KMS-11 (cell line): ENCODE data around the gene TCL1A.
A peak's percentile ranks its signal among the peaks of the same experiment; 100 is the strongest.
"Not testable (repeated sequence)": the region's sequence is repeated elsewhere in the genome, so short reads cannot be mapped to it uniquely, and the experiment has no call there.

Experiments
- H2AFZ ChIP-seq: fragments of 200-600 bp; sonication (generic); 2 replicates; pipeline ENCODE4 v1.6.1; 2016; ENCODE audit warnings: antibody characterized with exemption, mixed run types, low read depth
- H3K27ac ChIP-seq: fragments of 200-600 bp; sonication (generic); 2 replicates; pipeline ENCODE4 v1.6.1; 2016; ENCODE audit warnings: mild to moderate bottlenecking, mixed run types
- H3K27me3 ChIP-seq: fragments of 200-600 bp; sonication (generic); 2 replicates; pipeline ENCODE4 v1.6.1; 2017; ENCODE audit warnings: mild to moderate bottlenecking, low read depth, mixed run types, moderate library complexity; ENCODE audit not compliant: insufficient read depth
- H3K36me3 ChIP-seq: fragments of 200-600 bp; sonication (generic); 2 replicates; pipeline ENCODE4 v1.6.1; 2017; ENCODE audit warnings: mild to moderate bottlenecking, mixed run types; ENCODE audit not compliant: insufficient read depth
- H3K4me1 ChIP-seq: fragments of 200-600 bp; sonication (generic); 2 replicates; pipeline ENCODE4 v1.6.1; 2016; ENCODE audit warnings: mild to moderate bottlenecking, low read depth, mixed run types; ENCODE audit not compliant: poor library complexity, severe bottlenecking
- H3K4me2 ChIP-seq: fragments of 200-600 bp; sonication (generic); 2 replicates; pipeline ENCODE4 v1.7.0; 2016; ENCODE audit warnings: mild to moderate bottlenecking, mixed run types
- H3K4me3 ChIP-seq: fragments of 200-600 bp; sonication (generic); IDR thresholded peaks from 2 replicates; pipeline ENCODE4 v1.6.1; 2017; ENCODE audit warnings: low read depth, low read length, mixed read lengths; ENCODE audit not compliant: insufficient read depth
- H3K79me2 ChIP-seq: fragments of 200-600 bp; sonication (generic); 2 replicates; pipeline ENCODE4 v1.6.1; 2016; ENCODE audit warnings: low read depth, mixed run types; ENCODE audit not compliant: insufficient read depth
- H3K9ac ChIP-seq: fragments of 200-600 bp; sonication (generic); 2 replicates; pipeline ENCODE4 v1.6.1; 2016; ENCODE audit warnings: mild to moderate bottlenecking, mixed run types
- H4K20me1 ChIP-seq: fragments of 200-600 bp; sonication (generic); 2 replicates; pipeline ENCODE4 v1.6.1; 2016; ENCODE audit warnings: mild to moderate bottlenecking, mixed run types; ENCODE audit not compliant: insufficient read depth
- CTCF ChIP-seq: fragments of 200-600 bp; sonication (generic); conservative IDR thresholded peaks from 2 replicates; pipeline ENCODE4 v1.6.1; 2017; ENCODE audit warnings: low read depth, mild to moderate bottlenecking, antibody characterized with exemption, low read length, moderate library complexity, mixed read lengths

Gene TCL1A

GRCh38 chr14:95666450-95666849, 47.5 kb downstream of the TCL1A start:
- Histone ChIP-seq H3K27ac (no peak overlapping the region), H3K4me1 (peaks cover 35% of the 10 kb centered on the region), H3K4me3 (no peak overlapping the region), H2AFZ (no peak overlapping the region), H3K4me2 (no peak overlapping the region), H3K9ac (no peak overlapping the region), H4K20me1 (no peaks in the 10 kb centered on the region), H3K79me2 (no peaks in the 10 kb centered on the region), H3K27me3 (no peaks in the 10 kb centered on the region), H3K36me3 (no peaks in the 10 kb centered on the region)
- TF ChIP-seq CTCF, result no peak

GRCh38 chr14:95665530-95665929, 48.4 kb downstream of the TCL1A start:
- H3K4me2 ChIP-seq, H4K20me1 ChIP-seq, H2AFZ ChIP-seq, H3K4me3 ChIP-seq, H3K79me2 ChIP-seq, H3K9ac ChIP-seq, H3K27ac ChIP-seq, H3K27me3 ChIP-seq, H3K36me3 ChIP-seq: not testable (repeated sequence)
- peaks cover 35% of the 10 kb centered on the region for H3K4me1 ChIP-seq

GRCh38 chr14:95664546-95664945, 49.4 kb downstream of the TCL1A start:
- Histone ChIP-seq H3K9ac (no peak overlapping the region), H3K4me2 (no peak overlapping the region), H3K4me3 (no peak overlapping the region), H2AFZ (no peak overlapping the region), H3K36me3 (no peaks in the 10 kb centered on the region), H3K79me2 (no peaks in the 10 kb centered on the region), H3K27ac (no peak overlapping the region), H3K4me1 (peaks cover 35% of the 10 kb centered on the region), H3K27me3 (no peaks in the 10 kb centered on the region), H4K20me1 (no peaks in the 10 kb centered on the region)
- no peak for TF ChIP-seq CTCF

- Histone ChIP-seq H2AFZ (no peak overlapping the region), H3K4me1 (peaks cover 35% of the 10 kb centered on the region), H3K27ac (peak overlapping the region; percentile 97; the same call in 1 of the 2 replicates), H3K36me3 (no peaks in the 10 kb centered on the region), H3K27me3 (no peaks in the 10 kb centered on the region), H4K20me1 (no peaks in the 10 kb centered on the region), H3K4me2 (peak overlapping the region; percentile 95; the same call in 1 of the 2 replicates), H3K4me3 (no peak overlapping the region), H3K79me2 (no peaks in the 10 kb centered on the region), H3K9ac (no peak overlapping the region)
- no peak for TF ChIP-seq CTCF
Observed at GRCh38 chr14:95664066-95664465, 49.9 kb downstream of the TCL1A start.

GRCh38 chr14:95663226-95663797, 50.6 kb downstream of the TCL1A start:
- peaks cover 35% of the 10 kb centered on the region for H3K4me1 ChIP-seq
- peak overlapping the region; percentile 97 for H3K27ac ChIP-seq
- H3K27me3 ChIP-seq, result no peaks in the 10 kb centered on the region
- peak overlapping the region; percentile 81 for H3K9ac ChIP-seq
- H3K4me2 ChIP-seq, result peak overlapping the region; percentile 95
- H3K79me2 ChIP-seq, result no peaks in the 10 kb centered on the region
- no peaks in the 10 kb centered on the region for H3K36me3 ChIP-seq
- H2AFZ ChIP-seq, result peak overlapping the region; percentile 93
- no peaks in the 10 kb centered on the region for H4K20me1 ChIP-seq
- TF ChIP-seq CTCF, result no peak
- no peak overlapping the region for H3K4me3 ChIP-seq
